Transverse colon (tissue), 4 donors: ENCODE results near the gene SERPIND1.

ENCODE experiments used
- EP300 ChIP-seq: sonication (generic); formaldehyde crosslinking; IDR thresholded peaks from one replicate; pipeline ENCODE4 v1.6.1; 2017; ENCODE audit warnings: antibody characterized with exemption, low read depth
- POLR2A ChIP-seq: fragments of 450-650 bp; IDR thresholded peaks from one replicate; pipeline ENCODE4 v1.6.1; 2016; ENCODE audit warnings: antibody characterized with exemption, mild to moderate bottlenecking, moderate library complexity
- POLR2AphosphoS5 ChIP-seq, 3 donors: sonication (generic); formaldehyde crosslinking; IDR thresholded peaks; one replicate each; pipeline ENCODE4 v1.6.1; 2016; ENCODE audit warnings: antibody characterized with exemption in 3 of 3
- TF ChIP-seq, protein P1 (sequence below), 5 experiments: fragments of 200-600 bp in 3 of 5; fragments of 450-650 bp in 2 of 5; sonication (generic) in 3 of 5; IDR thresholded peaks; 1 replicate in 2 of 5; 2 replicates in 3 of 5; pipeline ENCODE4 v1.5.1; 2016 to 2017; ENCODE audit warnings: antibody characterized with exemption in 5 of 5, inconsistent platforms in 3 of 5, mild to moderate bottlenecking in 2 of 5, moderate library complexity in 1 of 5

DNA sequence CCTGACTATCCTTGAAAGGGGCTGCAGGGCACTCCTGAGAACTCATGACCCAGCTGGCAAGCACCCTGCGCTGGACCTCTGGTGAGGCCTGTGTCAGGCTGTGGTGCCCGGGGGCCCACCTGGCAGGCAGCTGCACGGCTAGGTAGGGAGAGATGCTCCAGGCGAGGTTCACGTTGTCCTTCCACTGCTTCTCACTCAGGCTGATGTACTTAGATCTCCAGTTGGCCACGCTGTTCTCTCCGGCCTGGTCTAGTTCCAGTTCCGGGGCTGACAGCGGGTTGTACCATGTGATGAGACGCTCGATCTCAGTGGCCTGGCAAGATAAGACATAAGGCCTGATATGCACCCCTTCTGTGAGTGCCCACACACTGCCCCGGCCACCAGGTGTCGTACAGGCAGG lies 44.7 kb upstream of the SERPIND1 start:
- TF ChIP-seq EP300 (no peak), POLR2A (no peak), POLR2AphosphoS5 (IDR thresholded peaks at IDR 0.05) (no peak)
- TF ChIP-seq, protein P1, sequence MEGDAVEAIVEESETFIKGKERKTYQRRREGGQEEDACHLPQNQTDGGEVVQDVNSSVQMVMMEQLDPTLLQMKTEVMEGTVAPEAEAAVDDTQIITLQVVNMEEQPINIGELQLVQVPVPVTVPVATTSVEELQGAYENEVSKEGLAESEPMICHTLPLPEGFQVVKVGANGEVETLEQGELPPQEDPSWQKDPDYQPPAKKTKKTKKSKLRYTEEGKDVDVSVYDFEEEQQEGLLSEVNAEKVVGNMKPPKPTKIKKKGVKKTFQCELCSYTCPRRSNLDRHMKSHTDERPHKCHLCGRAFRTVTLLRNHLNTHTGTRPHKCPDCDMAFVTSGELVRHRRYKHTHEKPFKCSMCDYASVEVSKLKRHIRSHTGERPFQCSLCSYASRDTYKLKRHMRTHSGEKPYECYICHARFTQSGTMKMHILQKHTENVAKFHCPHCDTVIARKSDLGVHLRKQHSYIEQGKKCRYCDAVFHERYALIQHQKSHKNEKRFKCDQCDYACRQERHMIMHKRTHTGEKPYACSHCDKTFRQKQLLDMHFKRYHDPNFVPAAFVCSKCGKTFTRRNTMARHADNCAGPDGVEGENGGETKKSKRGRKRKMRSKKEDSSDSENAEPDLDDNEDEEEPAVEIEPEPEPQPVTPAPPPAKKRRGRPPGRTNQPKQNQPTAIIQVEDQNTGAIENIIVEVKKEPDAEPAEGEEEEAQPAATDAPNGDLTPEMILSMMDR (IDR thresholded peaks at IDR 0.05) = no peak
